Right forelimb (tissue), 1 donor: ENCODE results near the gene SYNJ2.

Experiments used
- DNase-seq: peaks from one replicate; pipeline ENCODE4 v3.0.0-alpha.2; 2018

SYNJ2 gene

GRCh38 chr6:158064725-158065251 lies 83.1 kb downstream of the SYNJ2 start:
- no peak for DNase-seq

GRCh38 chr6:158066136-158066781 lies 84.6 kb downstream of the SYNJ2 start:
- DNase-seq, result no peak

GRCh38 chr6:158067436-158068015 lies 85.9 kb downstream of the SYNJ2 start:
- DNase-seq, result no peak

GRCh38 chr6:158068156-158068892 lies 86.7 kb downstream of the SYNJ2 start:
- DNase-seq, result no peak

- DNase-seq, result no peak
Measured at GRCh38 chr6:158068893-158069799, 87.5 kb downstream of the SYNJ2 start.

GRCh38 chr6:158069800-158070195 lies 88.1 kb downstream of the SYNJ2 start:
- DNase-seq, result no peak

GRCh38 chr6:158070513-158070912 lies 88.8 kb downstream of the SYNJ2 start:
- DNase-seq, result no peak

GRCh38 chr6:158071121-158072082 lies 89.7 kb downstream of the SYNJ2 start:
- DNase-seq, result no peak

- peak; percentile 83 for DNase-seq
Measured at GRCh38 chr6:158072083-158072721, 90.5 kb downstream of the SYNJ2 start.

GRCh38 chr6:158073776-158074175 lies 92.1 kb downstream of the SYNJ2 start:
- DNase-seq, result no peak

GRCh38 chr6:158076548-158076947 lies 94.9 kb downstream of the SYNJ2 start:
- DNase-seq, result no peak

GRCh38 chr6:158077676-158078075 lies 96.0 kb downstream of the SYNJ2 start:
- peak; percentile 16 for DNase-seq

- no peak for DNase-seq
Measured at GRCh38 chr6:158078320-158078719, 96.7 kb downstream of the SYNJ2 start.

GRCh38 chr6:158080849-158081656 lies 99.4 kb downstream of the SYNJ2 start:
- no peak for DNase-seq

- no peak for DNase-seq
Measured at GRCh38 chr6:158081657-158081935, 99.9 kb downstream of the SYNJ2 start.

- DNase-seq, result no peak
Measured at GRCh38 chr6:158083455-158084325, 102.0 kb downstream of the SYNJ2 start.

- DNase-seq, result no peak
Measured at GRCh38 chr6:158085261-158086053, 103.8 kb downstream of the SYNJ2 start.

- no peak for DNase-seq
Measured at GRCh38 chr6:158086054-158086503, 104.4 kb downstream of the SYNJ2 start.
